Right lung (tissue), 5 donors: ENCODE data around the gene UBE2D3. TPM values are rescaled to one million over a fixed set of nuclear protein-coding genes. Genes with fewer than 3 reads are reported as not detected.
"Not testable (repeated sequence)": the region's sequence is repeated elsewhere in the genome, so short reads cannot be mapped to it uniquely, and the experiment has no call there.

Experiments used
- DNase-seq, 2 donors: peaks; one replicate each; pipeline ENCODE4 v3.0.0-alpha.2; 2013
- polyA plus RNA-seq, 5 donors: library from polyadenylated mRNA; unstranded; fragments of 120-200 nt; gene quantifications; one replicate each; pipeline versions ENCODE4 v1.2.1 to v1.2.3, GENCODE V29; 2013; ENCODE audit warnings: inconsistent platforms in 1 of 5, low replicate concordance in 1 of 5; ENCODE audit not compliant: insufficient read length in 5 of 5, insufficient read depth in 1 of 5

The UBE2D3 gene
- polyA plus RNA-seq, 5 donors, result 257 to 318 (median 270) TPM

DNA sequence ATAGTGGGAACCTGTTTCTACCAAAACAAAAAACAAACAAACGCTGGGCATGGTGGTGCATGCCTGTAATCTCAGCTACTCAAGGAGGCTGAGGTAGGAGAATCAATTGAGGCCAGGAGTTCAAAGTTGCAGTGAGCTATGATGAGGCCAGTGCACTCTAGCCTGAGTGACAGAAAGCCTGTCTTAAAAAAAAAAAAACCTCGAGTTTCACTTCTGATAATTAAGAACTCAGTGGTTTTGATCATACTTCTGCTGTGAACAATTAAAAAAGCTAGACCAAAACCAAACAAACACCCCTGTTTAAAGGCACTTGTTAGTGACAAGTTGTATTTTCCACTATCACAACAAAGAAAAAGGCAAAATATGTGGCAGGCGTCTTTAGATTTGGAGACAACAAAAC, 15.0 kb upstream of the UBE2D3 start:
- no peak for DNase-seq

- DNase-seq, result no peak
Observed at GRCh38 chr4:102836596-102836995, 9.2 kb upstream of the UBE2D3 start.

DNA sequence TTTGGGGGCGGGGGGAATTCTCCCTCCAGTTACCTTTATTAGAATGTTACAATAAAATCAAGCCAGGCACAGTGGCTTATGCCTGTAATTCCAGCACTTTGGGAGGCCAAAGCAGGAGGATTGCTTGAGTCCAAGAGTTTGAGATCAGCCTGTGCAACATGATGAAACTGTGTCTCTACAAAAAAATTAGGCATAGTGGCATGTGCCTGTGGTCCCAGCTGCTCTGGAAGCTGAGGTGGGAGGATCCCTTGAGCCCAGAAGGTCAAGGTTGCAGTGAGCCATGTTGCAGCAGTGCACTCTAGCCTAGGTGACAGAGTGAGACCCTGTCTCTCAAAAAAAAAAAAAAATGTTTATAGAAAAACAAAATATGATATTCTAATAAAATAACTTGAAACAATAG, 5.3 kb upstream of the UBE2D3 start:
- no peak for DNase-seq

DNA sequence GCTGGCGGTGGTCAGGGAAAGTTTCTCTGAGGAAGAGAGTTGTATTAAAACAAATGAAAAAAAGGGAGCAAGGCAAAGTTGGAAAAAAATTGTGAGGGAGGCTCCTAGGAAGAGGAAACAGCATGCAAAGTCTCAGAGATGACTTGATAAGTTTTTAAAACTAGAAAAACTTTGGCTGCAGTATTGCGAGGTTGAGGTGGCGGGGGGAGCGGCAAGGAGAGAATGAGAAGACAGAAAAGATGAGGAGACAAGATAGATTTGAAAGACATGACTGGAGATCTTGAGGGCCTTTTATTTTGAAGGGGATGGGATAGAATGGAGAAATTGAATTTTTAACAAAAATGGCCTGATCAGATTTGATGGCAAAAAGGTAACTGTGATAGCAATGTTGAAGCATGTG, 4.8 kb upstream of the UBE2D3 start:
- no peak for DNase-seq

GRCh38 chr4:102829803-102830202, 2.5 kb upstream of the UBE2D3 start:
- no peak for DNase-seq

GRCh38 chr4:102828497-102828808, 1.1 kb upstream of the UBE2D3 start:
- no peak for DNase-seq

DNA sequence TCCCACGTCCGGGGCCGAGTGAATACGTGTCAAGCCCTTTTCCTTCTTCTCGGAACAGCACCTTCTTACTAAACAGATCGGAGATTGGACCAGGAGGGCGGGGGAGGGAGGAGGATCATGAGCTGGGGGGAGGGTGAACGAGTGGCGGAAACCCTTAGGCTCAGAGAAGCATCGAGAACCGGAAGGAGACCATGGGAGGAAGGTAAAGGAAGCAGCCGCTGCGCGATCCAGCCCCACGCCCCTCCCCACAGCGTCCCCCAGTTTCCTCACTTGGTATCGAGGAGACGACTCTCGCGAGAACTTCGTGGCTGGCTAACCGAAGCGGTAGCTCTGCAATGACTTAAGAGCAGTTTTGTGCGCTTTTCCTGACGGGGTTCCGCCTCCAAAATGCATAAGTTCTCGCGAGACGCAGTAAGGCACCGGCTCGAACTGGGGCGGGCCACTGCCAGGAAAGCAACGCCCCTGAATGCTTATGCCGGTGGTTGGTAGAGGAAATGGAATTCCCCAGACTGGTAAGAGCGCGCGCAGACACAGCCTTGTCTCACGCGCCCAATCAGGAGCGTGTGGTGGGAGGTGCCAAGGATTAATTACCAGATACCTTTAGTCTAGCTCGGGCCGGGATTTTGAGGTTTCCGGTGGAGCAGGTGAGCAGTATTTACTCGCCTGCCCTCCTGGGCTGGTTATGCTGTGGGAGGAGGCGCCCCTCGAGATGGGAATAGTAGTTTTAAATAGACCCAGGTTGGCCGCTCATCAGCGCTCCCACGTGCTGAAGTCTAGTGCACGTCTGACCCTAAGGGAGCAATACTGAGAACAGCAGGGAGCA, 534 bp upstream of the UBE2D3 start:
- peak; percentile 99 to 100 for DNase-seq

GRCh38 chr4:102826105-102826889, 1.1 kb downstream of the UBE2D3 start:
- DNase-seq, result no peak

DNA sequence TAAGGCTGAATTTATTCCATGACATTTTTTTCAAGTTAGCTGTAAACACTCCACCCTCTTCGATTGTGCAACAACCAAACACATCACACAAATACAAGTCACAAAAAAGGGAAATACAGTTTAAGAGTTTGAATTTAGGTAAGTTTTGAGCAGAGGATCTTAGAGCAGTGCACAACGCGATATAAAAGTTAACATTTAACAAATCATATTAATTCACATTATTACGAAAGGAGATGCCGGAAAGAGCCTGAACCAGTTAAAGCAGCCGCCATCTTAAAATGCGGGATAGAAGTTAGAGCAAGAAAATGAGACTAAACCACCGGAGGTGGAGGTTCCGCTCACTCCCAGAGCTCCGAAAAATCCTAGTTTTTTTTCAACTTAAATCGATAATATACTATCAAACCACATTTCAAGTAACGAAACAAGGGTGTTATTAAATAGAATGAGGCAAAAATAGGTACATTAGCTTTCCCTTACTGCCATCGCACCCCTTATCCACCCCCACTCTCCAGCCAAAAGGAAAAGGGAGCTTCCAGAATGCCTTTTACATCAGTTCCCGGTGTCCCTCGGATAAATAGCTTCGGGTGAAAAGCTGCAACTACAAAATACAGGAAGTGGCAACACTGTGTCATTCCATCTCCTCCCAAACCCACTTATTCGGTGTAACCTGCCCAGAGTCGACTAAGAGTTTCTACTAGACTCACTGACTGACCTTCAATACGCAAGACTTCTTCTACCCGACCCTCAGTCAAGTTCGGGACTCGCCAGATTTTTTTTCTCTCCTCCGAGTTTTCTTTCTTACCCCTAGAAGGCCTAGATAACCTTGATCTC, 1.9 kb downstream of the UBE2D3 start:
- peak; percentile 67 to 81 for DNase-seq

GRCh38 chr4:102824398-102824797, 3.0 kb downstream of the UBE2D3 start:
- DNase-seq, result no peak

DNA sequence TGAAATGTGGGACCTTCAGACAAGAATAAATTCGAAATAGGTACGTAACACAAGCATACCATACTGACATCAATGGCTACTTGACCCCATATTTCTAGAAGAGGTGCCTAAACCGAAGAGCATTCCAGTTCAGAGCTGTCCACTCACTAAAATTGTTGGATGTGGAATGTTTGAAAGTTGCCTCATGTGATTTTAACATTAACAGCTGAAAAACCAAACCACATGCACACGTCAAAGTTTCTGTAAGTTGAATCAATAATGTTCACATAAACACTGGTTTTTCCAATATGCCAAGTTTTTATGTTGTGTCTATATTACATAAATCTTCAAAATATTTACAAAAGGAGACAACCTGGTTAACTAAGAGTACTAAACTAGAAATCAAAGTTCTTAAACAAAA, 3.5 kb downstream of the UBE2D3 start:
- DNase-seq, result no peak

- DNase-seq, result no peak
Observed at GRCh38 chr4:102823464-102823863, 3.9 kb downstream of the UBE2D3 start.

GRCh38 chr4:102819588-102820365, 7.6 kb downstream of the UBE2D3 start:
- no peak for DNase-seq

DNA sequence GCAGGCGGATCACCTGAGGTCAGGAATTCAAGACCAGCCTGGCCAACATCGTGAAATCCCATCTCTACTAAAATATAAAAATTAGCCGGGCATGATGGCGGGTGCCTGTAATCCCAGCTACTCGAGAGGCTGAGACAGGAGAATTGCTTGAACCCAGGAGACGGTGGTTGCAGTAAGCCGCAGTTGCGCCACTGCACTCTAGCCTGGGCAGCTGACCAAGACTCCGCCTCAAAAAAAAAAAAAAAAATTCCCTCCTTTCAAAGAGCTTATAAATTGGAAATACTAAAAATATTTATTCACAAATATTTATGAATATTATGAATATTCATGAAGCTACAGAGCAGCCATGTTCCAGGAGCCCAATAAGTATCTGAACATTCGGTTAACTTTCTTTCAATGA, 8.3 kb downstream of the UBE2D3 start:
- DNase-seq, result not testable (repeated sequence)

DNA sequence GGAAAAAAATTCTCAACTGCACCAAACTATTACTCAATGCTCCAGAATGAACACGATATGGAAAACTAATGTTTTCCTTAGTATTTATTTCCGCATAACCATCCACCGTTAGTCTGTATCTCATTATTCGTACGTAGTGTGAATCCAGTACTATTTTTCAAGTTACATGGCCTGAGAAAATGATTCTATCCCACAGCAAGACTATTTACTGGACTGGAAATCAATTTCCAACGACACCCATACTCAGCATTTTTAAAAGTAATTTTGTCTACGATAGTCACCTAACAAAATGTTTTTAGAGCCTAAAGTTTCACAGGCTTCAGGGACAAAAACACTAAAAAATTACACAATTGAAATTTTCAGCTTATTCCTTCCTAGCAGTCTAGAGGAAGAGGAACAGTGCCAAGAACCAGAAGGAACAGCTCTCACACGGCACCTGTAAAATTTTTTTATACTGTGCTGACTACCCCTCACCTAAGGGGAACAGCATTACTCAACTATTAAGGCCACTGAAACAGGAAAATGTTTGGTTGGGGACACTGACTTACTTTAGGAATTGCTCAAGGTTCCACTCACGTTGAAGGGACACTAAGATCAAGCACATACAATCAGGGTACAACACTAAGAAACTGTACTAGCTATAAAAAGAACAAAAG, 9.6 kb downstream of the UBE2D3 start:
- no peak for DNase-seq

GRCh38 chr4:102817021-102817605, 10.2 kb downstream of the UBE2D3 start:
- DNase-seq, result no peak

- DNase-seq, result no peak
Observed at GRCh38 chr4:102815981-102816380, 11.4 kb downstream of the UBE2D3 start.

- no peak for DNase-seq
Observed at GRCh38 chr4:102809691-102810090, 17.7 kb downstream of the UBE2D3 start.

DNA sequence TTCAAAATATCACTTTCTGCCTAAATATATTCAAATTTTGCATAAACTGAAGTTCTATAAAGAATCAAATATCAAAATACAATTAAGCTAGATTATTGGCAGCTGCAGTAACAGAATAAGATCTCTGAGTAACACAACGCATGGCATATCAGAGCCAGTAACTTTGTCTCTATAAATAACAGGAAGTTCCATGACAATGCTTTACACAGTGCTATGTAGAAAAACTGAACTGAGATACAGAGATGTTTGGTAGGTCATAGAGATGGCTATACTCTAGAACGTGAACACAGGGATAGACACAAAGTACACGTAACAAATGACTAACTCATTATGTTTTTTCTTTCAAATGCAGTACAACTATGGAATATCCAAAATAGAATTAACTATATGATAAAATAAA, 18.2 kb downstream of the UBE2D3 start:
- DNase-seq, result no peak

- no peak for DNase-seq
Observed at GRCh38 chr4:102808009-102808408, 19.3 kb downstream of the UBE2D3 start.

- DNase-seq, result no peak
Observed at GRCh38 chr4:102807345-102807744, 20.0 kb downstream of the UBE2D3 start.
